Endometrial microvascular endothelial cells (primary cell): Measurements from ENCODE around the gene GUCD1. TPM values are rescaled to one million over a fixed set of nuclear protein-coding genes. Genes with fewer than 3 reads are reported as not detected.

Source experiments
- in situ Hi-C: cut with HindIII; loops from 2 replicates; pipeline ENCODE4 v1.10.0; 2017; ENCODE audit warnings: low sequenced_read_pairs, low pct_unique_long_range_greater_than_20kb; ENCODE audit errors: inconsistent ontology term
- total RNA-seq: library from RNA; depleted of rRNA; stranded (reverse); fragments of >200 nt; gene quantifications from one replicate; pipeline ENCODE4 v1.2.3, GENCODE V29; 2015; ENCODE audit errors: inconsistent ontology term

The GUCD1 gene
- total RNA-seq, 1 donor from 2014 or later = 152 TPM

GRCh38 chr22:24514241-24515026, 40.5 kb downstream of the GUCD1 start:
- in situ Hi-C loops = no loop called here

- in situ Hi-C loops = no loop called here
These were observed 41.3 kb downstream of the GUCD1 start for GRCh38 chr22:24513378-24514240.

GRCh38 chr22:24512043-24512442, 42.9 kb downstream of the GUCD1 start:
- in situ Hi-C loops = no loop called here

GRCh38 chr22:24510637-24511625, 44.0 kb downstream of the GUCD1 start:
- in situ Hi-C loops = no loop called here

- in situ Hi-C loops = no loop called here
These were observed 47.2 kb downstream of the GUCD1 start for GRCh38 chr22:24507716-24508115.

- in situ Hi-C loops = no loop called here
These were observed 48.0 kb downstream of the GUCD1 start for GRCh38 chr22:24506802-24507438.

- in situ Hi-C loops = no loop called here
These were observed 49.8 kb downstream of the GUCD1 start for GRCh38 chr22:24504956-24505736.

GRCh38 chr22:24504540-24504939, 50.4 kb downstream of the GUCD1 start:
- in situ Hi-C loops = no loop called here

- in situ Hi-C loops = no loop called here
These were observed 51.0 kb downstream of the GUCD1 start for GRCh38 chr22:24503843-24504338.

GRCh38 chr22:24503137-24503842, 51.6 kb downstream of the GUCD1 start:
- in situ Hi-C loops = no loop called here

GRCh38 chr22:24502541-24502940, 52.4 kb downstream of the GUCD1 start:
- in situ Hi-C loops = no loop called here

- in situ Hi-C loops = no loop called here
These were observed 52.9 kb downstream of the GUCD1 start for GRCh38 chr22:24502034-24502433.

GRCh38 chr22:24501301-24502005, 53.5 kb downstream of the GUCD1 start:
- in situ Hi-C loops = no loop called here

GRCh38 chr22:24500277-24500820, 54.6 kb downstream of the GUCD1 start:
- in situ Hi-C loops = no loop called here

GRCh38 chr22:24499706-24500276, 55.1 kb downstream of the GUCD1 start:
- in situ Hi-C loops = no loop called here

- in situ Hi-C loops = no loop called here
These were observed 56.1 kb downstream of the GUCD1 start for GRCh38 chr22:24498824-24499223.
